GM12878 (cell line): ENCODE data around the gene MLN. TPM values are rescaled to one million over a fixed set of nuclear protein-coding genes. Genes with fewer than 3 reads are reported as not detected.

Source experiments
- ATAC-seq: fragments of 200-7000 bp; cut with Tn5 transposase; 3 replicates; pipeline ENCODE4 v1.9.1; 2020; ENCODE audit warnings: mild to moderate bottlenecking, moderate library complexity
- BruUV-seq: library from RNA; stranded (reverse); fragments of 400-500 nt; replicated peaks from 2 replicates; lab custom pipeline; 2021; lab: Mats Ljungman, UMichigan
- CTCF ChIA-PET: fragments of 300-600 bp; sonication (Branson Sonifier 250); formaldehyde crosslinking; extraction: SDS; loops from one replicate; lab custom pipeline; 2021; ENCODE audit warnings: inconsistent platforms; lab: Yijun Ruan, JAX
- POLR2A ChIA-PET: fragments of 350-600 bp; formaldehyde crosslinking; extraction: SDS; loops from one replicate; lab custom pipeline; 2021; ENCODE audit warnings: inconsistent platforms; lab: Charles Lee
- RAD21 ChIA-PET: fragments of 300-600 bp; sonication (Branson Sonifier 250); formaldehyde crosslinking; loops from one replicate; lab custom pipeline; 2023; ENCODE audit warnings: antibody characterized with exemption; ENCODE audit not compliant: unreplicated experiment; lab: Charles Lee
- SMC1A ChIA-PET: fragments of 300-600 bp; sonication (Branson Sonifier 250); formaldehyde crosslinking; loops from one replicate; lab custom pipeline; 2023; ENCODE audit not compliant: unreplicated experiment, uncharacterized antibody; lab: Charles Lee
- DNase-seq: peaks from one replicate; pipeline ENCODE4 v3.0.0-alpha.2; 2011; ENCODE audit warnings: low read depth, low spot score
- FAIRE-seq: peaks from 3 replicates; lab custom pipeline; 2011; peaks lifted over from hg19 to GRCh38; lab: Jason Lieb, UNC
- H2AFZ ChIP-seq: 2 replicates; pipeline ENCODE4 v1.6.0; 2011; ENCODE audit warnings: low read depth, low read length, control low read depth; ENCODE audit not compliant: control insufficient read depth
- H3K27ac ChIP-seq: 2 replicates; pipeline ENCODE4 v1.5.1; 2011; ENCODE audit warnings: control low read depth; ENCODE audit not compliant: control insufficient read depth, insufficient read depth
- H3K27me3 ChIP-seq, 2 experiments: replicated peaks in 1 of 2; 2 replicates each; pipeline versions ENCODE4 v1.6.0 to v1.6.1; 2011; ENCODE audit warnings: low read length in 1 of 2; ENCODE audit not compliant: control insufficient read depth in 2 of 2, insufficient read depth in 2 of 2
- H3K36me3 ChIP-seq, 2 experiments: 2 replicates each; pipeline ENCODE4 v1.5.1; 2011; ENCODE audit warnings: low read length in 1 of 2; ENCODE audit not compliant: control insufficient read depth in 2 of 2, insufficient read depth in 2 of 2
- H3K4me1 ChIP-seq: 2 replicates; pipeline ENCODE4 v1.6.1; 2011; ENCODE audit warnings: mild to moderate bottlenecking, low read length, moderate library complexity, mixed read lengths; ENCODE audit not compliant: control insufficient read depth, insufficient read depth
- H3K4me2 ChIP-seq: 2 replicates; pipeline ENCODE4 v1.6.0; 2011; ENCODE audit warnings: control low read depth; ENCODE audit not compliant: control insufficient read depth, insufficient read depth
- H3K4me3 ChIP-seq: fragments of 200-600 bp; sonication (generic); 2 replicates; pipeline ENCODE4 v1.5.1; 2016
- H3K79me2 ChIP-seq: 2 replicates; pipeline ENCODE4 v1.6.0; 2011; ENCODE audit warnings: low read length; ENCODE audit not compliant: control insufficient read depth, insufficient read depth
- H3K9ac ChIP-seq: 2 replicates; pipeline ENCODE4 v1.8.0; 2011; ENCODE audit warnings: low read length, control low read depth, mixed read lengths; ENCODE audit not compliant: control insufficient read depth, insufficient read depth
- H3K9me3 ChIP-seq: replicated peaks from 3 replicates; pipeline ENCODE4 v1.5.1; 2011; ENCODE audit warnings: mild to moderate bottlenecking, low read length; ENCODE audit not compliant: control insufficient read depth, insufficient read depth
- H4K20me1 ChIP-seq: 2 replicates; pipeline ENCODE4 v1.6.0; 2011; ENCODE audit not compliant: control insufficient read depth, insufficient read depth
- ETV6 ChIP-seq, 2 experiments: fragments of 450-650 bp in 1 of 2; IDR thresholded peaks in 1 of 2; conservative IDR thresholded peaks in 1 of 2; 2 replicates each; pipeline ENCODE4 v1.6.1; 2014; ENCODE audit warnings: antibody characterized with exemption in 1 of 2, borderline replicate concordance in 1 of 2, low read depth in 1 of 2, mild to moderate bottlenecking in 1 of 2, moderate library complexity in 1 of 2
- EZH2 ChIP-seq: IDR thresholded peaks from 2 replicates; pipeline ENCODE4 v1.6.1; 2012; ENCODE audit warnings: low read depth, mild to moderate bottlenecking, control low read depth, inconsistent platforms, low read length, borderline replicate concordance; ENCODE audit not compliant: control insufficient read depth
- MEF2B ChIP-seq: fragments of 450-650 bp; IDR thresholded peaks from 2 replicates; pipeline ENCODE4 v1.6.1; 2018; ENCODE audit warnings: mild to moderate bottlenecking, moderate library complexity; ENCODE audit not compliant: partially characterized antibody, poor library complexity, severe bottlenecking
- MYB ChIP-seq: fragments of 150-350 bp; IDR thresholded peaks from 2 replicates; pipeline ENCODE4 v1.6.1; 2014; ENCODE audit warnings: mild to moderate bottlenecking, low read depth, low read length, borderline replicate concordance
- PBX3 ChIP-seq: IDR thresholded peaks from 2 replicates; pipeline ENCODE4 v1.6.1; 2011; ENCODE audit warnings: mild to moderate bottlenecking, low read depth, low read length, moderate library complexity; ENCODE audit not compliant: insufficient replicate concordance
- POU2F2 ChIP-seq: IDR thresholded peaks from 3 replicates; pipeline ENCODE4 v1.6.1; 2011; ENCODE audit warnings: low read depth, mild to moderate bottlenecking, low read length, borderline replicate concordance
- SREBF1 ChIP-seq: IDR thresholded peaks from 2 replicates; pipeline ENCODE4 v1.6.1; 2012; ENCODE audit warnings: mild to moderate bottlenecking, low read length
- ZBTB11 ChIP-seq: fragments of 450-650 bp; formaldehyde crosslinking; IDR thresholded peaks from 2 replicates; pipeline ENCODE4 v1.5.0; 2022; ENCODE audit warnings: mild to moderate bottlenecking, missing genetic modification characterization
- WGBS: methylation state at CpG from one replicate; pipeline ENCODE4 v1.1.6; 2016; ENCODE audit warnings: low lambda C conversion rate; ENCODE audit not compliant: insufficient replicate concordance, insufficient coverage; ENCODE audit errors: missing lambda C conversion rate; 5-methylcytosine and 5-hydroxymethylcytosine counted together
- in situ Hi-C: fragments of 300-500 bp; cut with MboI; formaldehyde crosslinking; loops from 9 replicates; pipeline ENCODE4 v1.14.3; 2018; ENCODE audit warnings: mixed read lengths
- intact Hi-C: fragments of 100-400 bp; cut with micrococcal nuclease; formaldehyde crosslinking; loops from one replicate; pipeline ENCODE4 v1.14.2; 2022; ENCODE audit not compliant: unreplicated experiment
- polyA plus RNA-seq, 11 experiments: library from polyadenylated mRNA; depleted of rRNA in 4 of 11; unstranded in 6 of 11; stranded (reverse) in 5 of 11; fragments of >200 nt; fragmentation: Nextera tagmentation in 4 of 11; fragmentation: Illumina TruSeq in 1 of 11; extraction: Ambion mirVana in 4 of 11; extraction: Trizol in 1 of 11; gene quantifications; 1 replicate in 1 of 11; 2 replicates in 10 of 11; pipeline versions ENCODE4 v1.2.1 to v1.2.3, GENCODE V29; 2011 to 2016; ENCODE audit warnings: inconsistent platforms in 2 of 11, missing spikeins in 2 of 11, low read depth in 1 of 11
- total RNA-seq, 4 experiments: library from RNA; depleted of rRNA in 3 of 4; stranded (reverse); fragments of >200 nt in 3 of 4; fragmentation: Illumina TruSeq in 1 of 4; extraction: Trizol in 1 of 4; gene quantifications; 2 replicates each; pipeline versions ENCODE4 v1.2.1 to v1.2.3, GENCODE V29; 2013 to 2021
- TF ChIP-seq, protein P1 (sequence below): fragments of 450-650 bp; IDR thresholded peaks from 2 replicates; pipeline ENCODE4 v1.6.1; 2018; ENCODE audit warnings: borderline replicate concordance, mild to moderate bottlenecking; ENCODE audit not compliant: partially characterized antibody
- TF ChIP-seq, protein P2 (sequence below): fragments of 450-650 bp; IDR thresholded peaks from 2 replicates; pipeline ENCODE4 v1.6.1; 2016; ENCODE audit warnings: mild to moderate bottlenecking

MLN gene
- total and polyA plus RNA-seq, 10 of the 15 experiments (the other 5 are each of a cell fraction or from before 2014, with no cell fraction given) = not detected

- TF ChIP-seq, protein P1, sequence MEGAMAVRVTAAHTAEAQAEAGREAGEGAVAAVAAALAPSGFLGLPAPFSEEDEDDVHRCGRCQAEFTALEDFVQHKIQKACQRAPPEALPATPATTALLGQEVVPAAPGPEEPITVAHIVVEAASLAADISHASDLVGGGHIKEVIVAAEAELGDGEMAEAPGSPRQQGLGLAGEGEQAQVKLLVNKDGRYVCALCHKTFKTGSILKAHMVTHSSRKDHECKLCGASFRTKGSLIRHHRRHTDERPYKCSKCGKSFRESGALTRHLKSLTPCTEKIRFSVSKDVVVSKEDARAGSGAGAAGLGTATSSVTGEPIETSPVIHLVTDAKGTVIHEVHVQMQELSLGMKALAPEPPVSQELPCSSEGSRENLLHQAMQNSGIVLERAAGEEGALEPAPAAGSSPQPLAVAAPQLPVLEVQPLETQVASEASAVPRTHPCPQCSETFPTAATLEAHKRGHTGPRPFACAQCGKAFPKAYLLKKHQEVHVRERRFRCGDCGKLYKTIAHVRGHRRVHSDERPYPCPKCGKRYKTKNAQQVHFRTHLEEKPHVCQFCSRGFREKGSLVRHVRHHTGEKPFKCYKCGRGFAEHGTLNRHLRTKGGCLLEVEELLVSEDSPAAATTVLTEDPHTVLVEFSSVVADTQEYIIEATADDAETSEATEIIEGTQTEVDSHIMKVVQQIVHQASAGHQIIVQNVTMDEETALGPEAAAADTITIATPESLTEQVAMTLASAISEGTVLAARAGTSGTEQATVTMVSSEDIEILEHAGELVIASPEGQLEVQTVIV = no peak
- TF ChIP-seq ETV6 (conservative IDR thresholded peaks at IDR 0.05 in 1 of 2, IDR thresholded peaks at IDR 0.05 in 1 of 2; ENCODE audit: borderline replicate concordance in 1 of 2, low read depth in 1 of 2) (no peak), MEF2B (no peak), SREBF1 (no peak)
- TF ChIP-seq, protein P2, sequence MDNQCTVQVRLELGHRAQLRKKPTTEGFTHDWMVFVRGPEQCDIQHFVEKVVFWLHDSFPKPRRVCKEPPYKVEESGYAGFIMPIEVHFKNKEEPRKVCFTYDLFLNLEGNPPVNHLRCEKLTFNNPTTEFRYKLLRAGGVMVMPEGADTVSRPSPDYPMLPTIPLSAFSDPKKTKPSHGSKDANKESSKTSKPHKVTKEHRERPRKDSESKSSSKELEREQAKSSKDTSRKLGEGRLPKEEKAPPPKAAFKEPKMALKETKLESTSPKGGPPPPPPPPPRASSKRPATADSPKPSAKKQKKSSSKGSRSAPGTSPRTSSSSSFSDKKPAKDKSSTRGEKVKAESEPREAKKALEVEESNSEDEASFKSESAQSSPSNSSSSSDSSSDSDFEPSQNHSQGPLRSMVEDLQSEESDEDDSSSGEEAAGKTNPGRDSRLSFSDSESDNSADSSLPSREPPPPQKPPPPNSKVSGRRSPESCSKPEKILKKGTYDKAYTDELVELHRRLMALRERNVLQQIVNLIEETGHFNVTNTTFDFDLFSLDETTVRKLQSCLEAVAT = no peak
Measured at GRCh38 chr6:33786736-33787135, 17.1 kb downstream of the MLN start (continued).

DNA sequence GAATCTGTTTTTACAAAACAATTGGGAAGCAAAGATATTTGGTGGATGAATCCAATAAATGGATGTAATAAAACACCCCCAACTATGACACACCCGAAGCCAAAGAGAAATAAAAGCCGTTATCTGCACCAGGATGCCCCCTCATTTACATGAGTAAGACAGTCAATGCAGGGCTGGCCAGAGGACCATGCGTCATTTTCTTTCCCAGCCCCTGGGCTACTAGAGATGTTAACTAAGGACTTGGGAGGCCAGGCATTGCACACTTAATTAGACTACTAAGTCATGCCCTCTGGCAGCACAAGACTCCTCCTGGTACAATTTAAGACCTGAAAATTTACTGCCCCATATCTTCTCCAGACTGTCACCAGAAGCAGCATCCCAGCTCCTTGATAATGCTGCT, 18.0 kb downstream of the MLN start:
- no peak overlapping the region for H3K9ac ChIP-seq
- in situ Hi-C loops = no loop called here
- no peak overlapping the region for H3K27ac ChIP-seq
- TF ChIP-seq EZH2 (no peak), POU2F2 (no peak), PBX3 (no peak), ZBTB11 (CRISPR knock-in tag) (no peak), MYB (no peak)
- TF ChIP-seq, protein P2 = no peak

More for the DNA sequence above, 18.0 kb downstream of the MLN start:
- FAIRE-seq (no peak), ATAC-seq (no peak), DNase-seq (no peak)
- H3K4me2 ChIP-seq = no peak overlapping the region
- ChIA-PET SMC1A (no interaction called here), RAD21 (interaction anchor here (0.9 kb wide), 1 partner anchor 14 kb away, joined by 3 read pairs; no protein-coding TSS in a partner anchor), POLR2A (no interaction called here), CTCF (interaction anchor here (1.9 kb wide), 1 partner anchor 14 kb away, joined by 7 read pairs; no protein-coding TSS in a partner anchor)
- H3K9me3 ChIP-seq = no peaks in the 10 kb centered on the region
- no peaks in the 10 kb centered on the region for H3K27me3 ChIP-seq
- H3K79me2 ChIP-seq = peaks cover 30% of the 10 kb centered on the region
- intact Hi-C loops = no loop called here
- H3K36me3 ChIP-seq = peaks cover 7 to 13% of the 10 kb centered on the region in 2 experiments; a peak in 3 of 4 replicates
- H4K20me1 ChIP-seq = no peaks in the 10 kb centered on the region; the same call in 1 of the 2 replicates
- peaks cover 6% of the 10 kb centered on the region for H3K4me1 ChIP-seq
- H3K4me3 ChIP-seq = no peak overlapping the region
- H2AFZ ChIP-seq = no peak overlapping the region
- 68% methylated on average over 3 of the region's 3 CpGs for WGBS
- BruUV-seq = no TSS peak
